ENCODE results near the gene FGR. TPM values are rescaled to one million over a fixed set of nuclear protein-coding genes. Genes with fewer than 3 reads are reported as not detected.
"Not testable (repeated sequence)": the region's sequence is repeated elsewhere in the genome, so short reads cannot be mapped to it uniquely, and the experiment has no call there.

FGR gene
- polyA plus RNA-seq (ENCODE audit: insufficient read length in 12 of 12), result 1 to 10 TPM in 9 of 12 donors, under 1 TPM in 1, not detected in 2; 0.96 to 8.5 (median 1.9) TPM
- long read RNA-seq, donor 1, result 0 reads
- long read RNA-seq, donor 2, result 0 reads
- long read RNA-seq, donor 3, result 0 reads
- long read RNA-seq, donor 4, result 0 reads
- long read RNA-seq, donor 5, result 0 reads
- long read RNA-seq, donor 6, result 0 reads
- long read RNA-seq, donor 7, result 0 reads
- long read RNA-seq, donor 8, result 0 reads
- long read RNA-seq, donor 9, result 0 reads
- long read RNA-seq, donor 10, result 0 reads
- long read RNA-seq, donor 11, partial matches to known transcripts, result 0 of 1 reads
- long read RNA-seq, donor 11, other reads (novel, unspliced or antisense), result 0 of 1 reads

GRCh38 chr1:27634985-27635367 lies at the start of gene FGR:
Gene FGR (minus strand): TSS chr1:27635185. CDS start chr1:27623916, 11,269 bp downstream.
- DNase-seq, result no peak

GRCh38 chr1:27684176-27684575 lies 49.2 kb upstream of the FGR start:
- DNase-seq, result no peak

- DNase-seq, result no peak
Measured at GRCh38 chr1:27682351-27682944, 47.5 kb upstream of the FGR start.

GRCh38 chr1:27681580-27681979 lies 46.6 kb upstream of the FGR start:
- DNase-seq, result not testable (repeated sequence)

- not testable (repeated sequence) for DNase-seq
Measured at GRCh38 chr1:27680225-27680791, 45.3 kb upstream of the FGR start.

- no peak for DNase-seq
Measured at GRCh38 chr1:27678747-27679146, 43.8 kb upstream of the FGR start.

- no peak for DNase-seq
Measured at GRCh38 chr1:27676410-27676809, 41.4 kb upstream of the FGR start.

GRCh38 chr1:27672750-27673112 lies 37.7 kb upstream of the FGR start:
- DNase-seq, result no peak

- DNase-seq, result peak; percentile 94
Measured at GRCh38 chr1:27671964-27672749, 37.2 kb upstream of the FGR start, which contains the start of gene IFI6. Gene IFI6 (minus strand): TSS chr1:27672192. CDS start chr1:27669314, 2,878 bp downstream.

GRCh38 chr1:27669876-27670275 lies 34.9 kb upstream of the FGR start:
- no peak for DNase-seq

GRCh38 chr1:27668808-27669723 lies 34.1 kb upstream of the FGR start:
- peak; percentile 81 for DNase-seq

- no peak for DNase-seq
Measured at GRCh38 chr1:27668121-27668807, 33.3 kb upstream of the FGR start.

- no peak for DNase-seq
Measured at GRCh38 chr1:27666791-27667254, 31.8 kb upstream of the FGR start.

- DNase-seq, result no peak
Measured at GRCh38 chr1:27666294-27666693, 31.3 kb upstream of the FGR start.

GRCh38 chr1:27665016-27665651 lies 30.1 kb upstream of the FGR start:
- DNase-seq, result no peak

GRCh38 chr1:27664291-27664690 lies 29.3 kb upstream of the FGR start:
- DNase-seq, result no peak

GRCh38 chr1:27662707-27663393 lies 27.9 kb upstream of the FGR start:
- DNase-seq, result peak; percentile 92

GRCh38 chr1:27662261-27662660 lies 27.3 kb upstream of the FGR start:
- no peak for DNase-seq

- no peak for DNase-seq
Measured at GRCh38 chr1:27661412-27662075, 26.6 kb upstream of the FGR start.
